ENCODE results near the gene PEG3.

The PEG3 gene

DNA sequence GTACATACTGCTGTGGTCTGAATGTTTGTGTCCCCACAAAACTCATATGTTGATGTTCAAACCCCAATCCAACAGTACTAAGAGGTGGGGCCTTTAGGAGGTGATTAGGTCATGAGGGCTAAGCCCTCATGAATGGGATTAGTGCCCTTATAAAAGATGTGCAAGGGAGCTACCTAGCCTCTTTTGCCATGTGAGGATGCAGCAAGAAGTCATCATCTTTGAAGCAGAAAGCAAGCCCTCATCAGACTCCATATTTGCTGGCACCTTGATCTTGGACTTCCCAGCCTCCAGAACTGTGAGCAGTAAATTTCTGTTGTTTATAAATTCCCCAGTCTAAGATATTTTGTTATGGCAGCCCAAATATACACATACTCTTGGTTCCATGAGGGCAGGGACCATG, 33.9 kb downstream of the PEG3 start:
- no peak for DNase-seq (ENCODE audit: low read depth)
